ENCODE results near the gene FBXO24.

DNA sequence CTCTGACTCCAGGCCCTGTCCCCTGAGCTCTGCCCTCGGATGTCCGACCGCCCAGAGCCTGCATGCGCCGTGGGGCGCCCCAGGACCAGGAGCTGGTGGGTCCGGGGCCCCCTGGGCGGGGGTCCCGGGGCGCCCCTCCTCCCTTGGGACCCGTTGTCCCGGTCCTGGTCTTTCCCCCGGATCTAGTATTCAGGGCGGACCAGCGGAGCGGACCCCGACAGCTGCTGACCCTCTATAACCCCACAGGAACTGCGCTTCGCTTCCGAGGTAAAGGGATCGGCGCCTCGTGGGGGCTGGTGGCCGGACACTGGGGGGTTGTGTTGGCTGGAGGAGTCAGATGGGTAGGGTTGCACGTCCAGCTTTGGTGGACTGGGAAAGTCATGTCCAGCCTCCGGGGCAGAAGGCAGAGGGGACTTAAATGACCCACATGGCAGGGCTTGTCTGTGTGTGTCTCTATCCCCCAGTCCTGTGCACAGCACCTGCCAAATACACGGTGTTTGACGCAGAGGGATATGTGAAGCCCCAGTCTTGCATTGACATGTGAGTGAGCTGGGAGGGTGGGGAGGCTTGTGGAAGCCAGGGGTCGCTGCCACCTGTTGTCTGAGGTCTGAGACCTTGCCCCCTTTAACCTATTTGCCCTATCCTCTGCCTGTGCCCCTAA, 26.7 kb downstream of the FBXO24 start:
- no peak for TF ChIP-seq POLR2A (IDR thresholded peaks at IDR 0.05)
- peak in 1 of 12 donors; percentile 7 for TF ChIP-seq CTCF (IDR thresholded peaks at IDR 0.05)

All from heart left ventricle (tissue), 13 donors.